22Rv1 (cell line): ENCODE data around the gene CLMN.

Experiments used
- H3K27ac ChIP-seq: fragments of 450-650 bp; 2 replicates; pipeline ENCODE4 v1.5.1; 2017
- ZFX ChIP-seq: fragments of 450-650 bp; IDR thresholded peaks from 2 replicates; pipeline ENCODE4 v1.6.1; 2017; ENCODE audit warnings: antibody characterized with exemption, borderline replicate concordance
- TF ChIP-seq, protein P1 (sequence below): fragments of 450-650 bp; IDR thresholded peaks from 2 replicates; pipeline ENCODE4 v1.5.1; 2017; ENCODE audit warnings: mild to moderate bottlenecking

Gene CLMN

GRCh38 chr14:95218472-95219193, 101.1 kb downstream of the CLMN start:
- TF ChIP-seq, protein P1, sequence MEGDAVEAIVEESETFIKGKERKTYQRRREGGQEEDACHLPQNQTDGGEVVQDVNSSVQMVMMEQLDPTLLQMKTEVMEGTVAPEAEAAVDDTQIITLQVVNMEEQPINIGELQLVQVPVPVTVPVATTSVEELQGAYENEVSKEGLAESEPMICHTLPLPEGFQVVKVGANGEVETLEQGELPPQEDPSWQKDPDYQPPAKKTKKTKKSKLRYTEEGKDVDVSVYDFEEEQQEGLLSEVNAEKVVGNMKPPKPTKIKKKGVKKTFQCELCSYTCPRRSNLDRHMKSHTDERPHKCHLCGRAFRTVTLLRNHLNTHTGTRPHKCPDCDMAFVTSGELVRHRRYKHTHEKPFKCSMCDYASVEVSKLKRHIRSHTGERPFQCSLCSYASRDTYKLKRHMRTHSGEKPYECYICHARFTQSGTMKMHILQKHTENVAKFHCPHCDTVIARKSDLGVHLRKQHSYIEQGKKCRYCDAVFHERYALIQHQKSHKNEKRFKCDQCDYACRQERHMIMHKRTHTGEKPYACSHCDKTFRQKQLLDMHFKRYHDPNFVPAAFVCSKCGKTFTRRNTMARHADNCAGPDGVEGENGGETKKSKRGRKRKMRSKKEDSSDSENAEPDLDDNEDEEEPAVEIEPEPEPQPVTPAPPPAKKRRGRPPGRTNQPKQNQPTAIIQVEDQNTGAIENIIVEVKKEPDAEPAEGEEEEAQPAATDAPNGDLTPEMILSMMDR = no peak
- no peak for TF ChIP-seq ZFX
- no peak overlapping the region for H3K27ac ChIP-seq

DNA sequence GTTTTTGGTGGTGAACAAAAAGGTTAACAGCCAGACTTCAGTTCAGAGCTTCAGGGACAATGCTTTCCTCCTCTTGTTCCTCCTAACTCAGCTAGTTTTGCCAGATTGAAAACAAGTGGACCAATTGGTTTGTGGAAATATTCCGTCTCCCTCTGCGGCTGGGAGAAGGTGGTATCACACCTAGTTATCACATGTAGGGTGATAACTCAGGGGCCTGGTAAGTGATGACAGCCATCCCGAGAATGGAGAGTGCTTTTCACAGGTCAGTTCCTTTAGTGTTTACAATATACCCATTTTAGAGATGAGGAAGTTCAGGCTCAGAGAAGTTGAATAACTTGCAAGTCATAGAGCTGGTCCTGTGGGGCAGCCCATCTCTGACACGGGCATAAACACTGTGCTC, 101.7 kb downstream of the CLMN start:
- TF ChIP-seq ZFX = no peak
- TF ChIP-seq, protein P1 = no peak
- no peak overlapping the region for H3K27ac ChIP-seq

GRCh38 chr14:95217391-95217900, 102.3 kb downstream of the CLMN start:
- no peak overlapping the region for H3K27ac ChIP-seq
- TF ChIP-seq, protein P1 = no peak

DNA sequence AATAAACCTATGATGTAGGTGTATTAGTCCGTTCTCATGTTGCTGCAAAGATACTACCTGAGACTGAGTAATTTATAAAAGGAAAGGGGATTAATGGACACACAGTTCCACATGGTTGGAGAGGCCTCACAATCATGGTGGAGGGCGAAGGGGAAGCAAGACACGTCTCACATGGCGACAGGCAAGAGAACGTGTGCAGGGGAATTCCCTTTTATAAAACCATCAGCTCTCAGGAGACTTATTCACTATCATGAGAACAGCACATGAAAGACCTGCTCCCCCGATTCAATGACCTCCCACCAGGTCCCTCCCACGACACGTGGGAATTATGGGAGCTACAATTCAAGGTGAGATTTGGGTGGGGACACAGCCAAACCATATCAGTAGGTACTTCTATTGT, 103.7 kb downstream of the CLMN start:
- H3K27ac ChIP-seq = no peak overlapping the region
- TF ChIP-seq, protein P1 = no peak
- TF ChIP-seq ZFX = no peak

- no peak overlapping the region for H3K27ac ChIP-seq
- TF ChIP-seq ZFX = no peak
- TF ChIP-seq, protein P1 = no peak
Observed at GRCh38 chr14:95215094-95215725, 104.5 kb downstream of the CLMN start.

- TF ChIP-seq, protein P1 = no peak
- TF ChIP-seq ZFX = no peak
Observed at GRCh38 chr14:95213774-95214173, 105.9 kb downstream of the CLMN start.

More at GRCh38 chr14:95213774-95214173, 105.9 kb downstream of the CLMN start:
- no peak overlapping the region for H3K27ac ChIP-seq
